ENCODE results near the gene HTR2C. TPM values are rescaled to one million over a fixed set of nuclear protein-coding genes. Genes with fewer than 3 reads are reported as not detected.
A peak's percentile ranks its signal among the peaks of the same experiment; 100 is the strongest.

Gene HTR2C
- total RNA-seq, 1 donor from 2014 or later, result not detected

DNA sequence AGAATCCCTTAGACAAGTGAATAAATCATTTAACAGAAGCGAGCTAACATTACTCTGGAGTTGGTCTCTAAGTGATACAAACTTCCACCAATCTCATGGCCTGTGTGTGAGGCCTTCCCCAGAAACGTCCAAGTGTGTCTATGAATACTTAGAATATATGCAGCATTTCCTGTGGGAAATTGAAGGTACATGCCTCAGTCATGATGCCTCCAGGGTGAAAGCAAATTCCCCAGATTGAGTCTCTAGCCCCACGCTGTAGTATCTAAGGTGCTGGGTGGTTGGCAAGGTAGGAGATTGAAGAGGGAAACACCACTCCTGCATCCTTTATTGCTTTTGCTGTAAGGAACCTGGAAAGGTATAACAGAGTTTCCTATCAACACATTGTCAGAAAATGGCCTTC, 319.7 kb downstream of the HTR2C start:
- Histone ChIP-seq H3K4me3 (ENCODE audit: low read depth, low read length) (no peak overlapping the region), H3K27me3 (ENCODE audit: control insufficient read depth, insufficient read depth, low read length) (no peaks in the 10 kb centered on the region), H3K36me3 (ENCODE audit: control insufficient read depth, insufficient read depth, low read length) (no peaks in the 10 kb centered on the region)
- FAIRE-seq, result no peak
- DNase-seq (ENCODE audit: low read depth), result peak; percentile 62
- TF ChIP-seq, protein P1, sequence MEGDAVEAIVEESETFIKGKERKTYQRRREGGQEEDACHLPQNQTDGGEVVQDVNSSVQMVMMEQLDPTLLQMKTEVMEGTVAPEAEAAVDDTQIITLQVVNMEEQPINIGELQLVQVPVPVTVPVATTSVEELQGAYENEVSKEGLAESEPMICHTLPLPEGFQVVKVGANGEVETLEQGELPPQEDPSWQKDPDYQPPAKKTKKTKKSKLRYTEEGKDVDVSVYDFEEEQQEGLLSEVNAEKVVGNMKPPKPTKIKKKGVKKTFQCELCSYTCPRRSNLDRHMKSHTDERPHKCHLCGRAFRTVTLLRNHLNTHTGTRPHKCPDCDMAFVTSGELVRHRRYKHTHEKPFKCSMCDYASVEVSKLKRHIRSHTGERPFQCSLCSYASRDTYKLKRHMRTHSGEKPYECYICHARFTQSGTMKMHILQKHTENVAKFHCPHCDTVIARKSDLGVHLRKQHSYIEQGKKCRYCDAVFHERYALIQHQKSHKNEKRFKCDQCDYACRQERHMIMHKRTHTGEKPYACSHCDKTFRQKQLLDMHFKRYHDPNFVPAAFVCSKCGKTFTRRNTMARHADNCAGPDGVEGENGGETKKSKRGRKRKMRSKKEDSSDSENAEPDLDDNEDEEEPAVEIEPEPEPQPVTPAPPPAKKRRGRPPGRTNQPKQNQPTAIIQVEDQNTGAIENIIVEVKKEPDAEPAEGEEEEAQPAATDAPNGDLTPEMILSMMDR (IDR thresholded peaks at IDR 0.05; ENCODE audit: insufficient read depth, low read length, severe bottlenecking), result no peak

DNA sequence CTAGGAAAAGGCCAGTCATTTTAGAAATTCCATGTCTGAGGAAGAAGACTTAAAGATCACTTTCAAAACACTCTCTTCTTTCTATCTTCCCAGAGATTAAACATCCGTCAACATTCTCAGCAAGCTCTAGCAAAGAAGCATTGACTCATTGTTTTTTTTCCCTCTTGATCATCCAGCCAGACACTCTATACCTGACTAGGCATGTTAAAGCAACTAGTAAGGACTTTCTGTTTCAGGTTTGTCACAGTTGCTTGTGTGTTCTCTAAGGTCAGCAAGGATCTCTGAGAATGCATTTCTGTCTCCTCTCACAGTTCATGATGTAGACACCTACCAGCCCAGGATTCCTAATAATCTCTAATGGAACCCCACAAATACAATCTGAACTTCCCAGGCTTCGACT, 321.4 kb downstream of the HTR2C start:
- Histone ChIP-seq H3K4me3 (ENCODE audit: low read depth, low read length) (no peak overlapping the region), H3K27me3 (ENCODE audit: control insufficient read depth, insufficient read depth, low read length) (no peaks in the 10 kb centered on the region), H3K36me3 (ENCODE audit: control insufficient read depth, insufficient read depth, low read length) (no peaks in the 10 kb centered on the region)
- DNase-seq (ENCODE audit: low read depth) (peak; percentile 89), FAIRE-seq (no peak)
- TF ChIP-seq, protein P1 (IDR thresholded peaks at IDR 0.05; ENCODE audit: insufficient read depth, low read length, severe bottlenecking), result no peak

DNA sequence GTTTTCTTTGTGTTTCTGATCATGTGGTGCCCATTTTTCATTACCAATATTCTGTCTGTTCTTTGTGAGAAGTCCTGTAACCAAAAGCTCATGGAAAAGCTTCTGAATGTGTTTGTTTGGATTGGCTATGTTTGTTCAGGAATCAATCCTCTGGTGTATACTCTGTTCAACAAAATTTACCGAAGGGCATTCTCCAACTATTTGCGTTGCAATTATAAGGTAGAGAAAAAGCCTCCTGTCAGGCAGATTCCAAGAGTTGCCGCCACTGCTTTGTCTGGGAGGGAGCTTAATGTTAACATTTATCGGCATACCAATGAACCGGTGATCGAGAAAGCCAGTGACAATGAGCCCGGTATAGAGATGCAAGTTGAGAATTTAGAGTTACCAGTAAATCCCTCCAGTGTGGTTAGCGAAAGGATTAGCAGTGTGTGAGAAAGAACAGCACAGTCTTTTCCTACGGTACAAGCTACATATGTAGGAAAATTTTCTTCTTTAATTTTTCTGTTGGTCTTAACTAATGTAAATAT, 323.2 kb downstream of the HTR2C start:
- H3K4me3 ChIP-seq (ENCODE audit: low read depth, low read length), result no peak overlapping the region
- DNase-seq (ENCODE audit: low read depth) (no peak), FAIRE-seq (no peak)
- H3K27me3 ChIP-seq (ENCODE audit: control insufficient read depth, insufficient read depth, low read length), result no peaks in the 10 kb centered on the region
- TF ChIP-seq, protein P1 (IDR thresholded peaks at IDR 0.05; ENCODE audit: insufficient read depth, low read length, severe bottlenecking), result no peak
- H3K36me3 ChIP-seq (ENCODE audit: control insufficient read depth, insufficient read depth, low read length), result no peaks in the 10 kb centered on the region

DNA sequence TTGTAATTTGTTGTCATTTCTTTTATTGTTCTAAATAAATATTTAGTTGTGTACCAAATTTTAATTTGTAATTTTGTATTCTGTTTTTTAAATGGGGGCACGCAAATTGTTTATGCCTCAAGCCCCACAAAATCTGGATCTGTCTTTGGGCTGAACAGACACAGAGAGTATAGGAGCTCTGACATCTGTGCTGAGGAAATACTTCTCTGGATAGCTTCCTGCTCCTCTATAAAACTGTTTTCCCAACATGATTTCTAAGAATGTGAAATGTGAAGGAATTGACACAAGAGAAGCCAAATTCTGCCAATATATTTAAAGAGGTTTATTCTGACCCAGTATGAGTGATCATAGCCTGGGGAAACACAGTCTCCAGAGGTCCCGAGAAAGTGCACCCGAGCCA, 340.5 kb downstream of the HTR2C start:
- TF ChIP-seq, protein P1 (IDR thresholded peaks at IDR 0.05; ENCODE audit: insufficient read depth, low read length, severe bottlenecking), result no peak
- H3K4me3 ChIP-seq (ENCODE audit: low read depth, low read length), result no peak overlapping the region
- no peak for DNase-seq (ENCODE audit: low read depth)
- H3K36me3 ChIP-seq (ENCODE audit: control insufficient read depth, insufficient read depth, low read length), result no peaks in the 10 kb centered on the region
- no peaks in the 10 kb centered on the region for H3K27me3 ChIP-seq (ENCODE audit: control insufficient read depth, insufficient read depth, low read length)
- no peak for FAIRE-seq

DNA sequence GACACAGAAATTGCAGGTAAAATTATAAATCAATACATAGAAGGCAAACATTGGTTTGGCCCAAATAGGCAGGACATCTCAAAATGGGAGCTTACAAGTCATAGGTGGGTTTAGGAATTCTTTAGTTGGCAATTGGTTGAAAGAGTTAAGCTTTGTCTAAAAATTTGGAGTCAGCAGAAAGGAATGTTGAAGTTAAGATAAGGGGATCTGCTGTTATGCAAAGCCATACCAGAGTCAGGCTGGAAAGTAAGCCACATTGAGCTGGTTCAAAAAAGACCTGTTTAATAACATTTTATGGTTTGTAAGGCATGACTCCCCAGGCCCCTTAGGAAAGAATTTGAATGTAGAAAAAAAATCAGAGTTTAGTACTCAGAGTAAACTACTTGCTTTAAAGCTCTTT, 341.0 kb downstream of the HTR2C start:
- H3K27me3 ChIP-seq (ENCODE audit: control insufficient read depth, insufficient read depth, low read length), result no peaks in the 10 kb centered on the region
- FAIRE-seq, result no peak
- TF ChIP-seq, protein P1 (IDR thresholded peaks at IDR 0.05; ENCODE audit: insufficient read depth, low read length, severe bottlenecking), result no peak
- peak; percentile 38 for DNase-seq (ENCODE audit: low read depth)
- no peaks in the 10 kb centered on the region for H3K36me3 ChIP-seq (ENCODE audit: control insufficient read depth, insufficient read depth, low read length)
- H3K4me3 ChIP-seq (ENCODE audit: low read depth, low read length), result no peak overlapping the region

DNA sequence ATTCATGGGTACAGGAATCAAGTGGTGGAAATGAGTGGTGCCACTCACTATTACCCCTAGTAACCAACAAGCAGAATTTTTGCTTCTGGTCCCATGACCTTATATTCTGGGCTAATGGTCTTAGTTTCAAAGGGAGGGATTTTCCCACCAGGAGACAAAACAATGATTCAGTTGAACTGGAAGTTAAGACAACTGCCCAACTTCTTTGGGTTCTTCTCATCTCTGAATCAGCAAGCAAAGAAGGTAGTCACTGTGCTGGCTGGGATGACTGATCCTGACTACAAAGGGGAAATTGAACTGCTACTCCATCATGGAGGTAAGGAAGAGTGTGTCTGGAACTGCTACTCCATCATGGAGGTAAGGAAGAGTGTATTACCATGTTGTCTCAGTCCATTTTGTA, 346.3 kb downstream of the HTR2C start:
- Histone ChIP-seq H3K27me3 (ENCODE audit: control insufficient read depth, insufficient read depth, low read length) (no peaks in the 10 kb centered on the region), H3K36me3 (ENCODE audit: control insufficient read depth, insufficient read depth, low read length) (no peaks in the 10 kb centered on the region), H3K4me3 (ENCODE audit: low read depth, low read length) (no peak overlapping the region)
- no peak for FAIRE-seq
- DNase-seq (ENCODE audit: low read depth), result peak; percentile 35
- TF ChIP-seq, protein P1 (IDR thresholded peaks at IDR 0.05; ENCODE audit: insufficient read depth, low read length, severe bottlenecking), result no peak

All from bronchial epithelial cell (primary cell).